ENCODE data around the gene RFX4. TPM values are rescaled to one million over a fixed set of nuclear protein-coding genes. Genes with fewer than 3 reads are reported as not detected.

The RFX4 gene
- total and polyA plus RNA-seq, 2 donors (not counting 1 experiment from before 2014, with no cell fraction given) = not detected

GRCh38 chr12:106643000-106643399 lies 60.2 kb downstream of the RFX4 start:
- Histone ChIP-seq H3K27me3 (ENCODE audit: control insufficient read depth, insufficient read depth, low read length) (no peaks in the 10 kb centered on the region), H3K79me2 (ENCODE audit: control insufficient read depth, insufficient read depth, low read length) (no peaks in the 10 kb centered on the region), H3K9ac (ENCODE audit: insufficient read depth, low read length) (no peak overlapping the region), H3K36me3 (ENCODE audit: control insufficient read depth, insufficient read depth, low read length) (no peaks in the 10 kb centered on the region), H3K4me3 (replicated peaks in 1 of 4; ENCODE audit: control extremely low read depth in 1 of 4, insufficient read depth in 1 of 4, low read depth in 3 of 4, low read length in 4 of 4) (no peak overlapping the region), H4K20me1 (ENCODE audit: control insufficient read depth, extremely low read depth, insufficient read depth, low read length) (no peaks in the 10 kb centered on the region), H3K9me3 (ENCODE audit: control insufficient read depth, insufficient read depth, low read depth, low read length) (no peaks in the 10 kb centered on the region), H3K4me2 (ENCODE audit: extremely low read depth, insufficient read depth, low read length) (no peak overlapping the region), H2AFZ (ENCODE audit: low read length) (no peak overlapping the region), H3K27ac (ENCODE audit: insufficient read depth, low read length) (no peak overlapping the region), H3K4me1 (ENCODE audit: control insufficient read depth, extremely low read depth, insufficient read depth, low read length) (no peaks in the 10 kb centered on the region)
- no peak for TF ChIP-seq EZH2 (IDR thresholded peaks at IDR 0.05; ENCODE audit: low read length, missing control alignments)
- TF ChIP-seq, protein P1, sequence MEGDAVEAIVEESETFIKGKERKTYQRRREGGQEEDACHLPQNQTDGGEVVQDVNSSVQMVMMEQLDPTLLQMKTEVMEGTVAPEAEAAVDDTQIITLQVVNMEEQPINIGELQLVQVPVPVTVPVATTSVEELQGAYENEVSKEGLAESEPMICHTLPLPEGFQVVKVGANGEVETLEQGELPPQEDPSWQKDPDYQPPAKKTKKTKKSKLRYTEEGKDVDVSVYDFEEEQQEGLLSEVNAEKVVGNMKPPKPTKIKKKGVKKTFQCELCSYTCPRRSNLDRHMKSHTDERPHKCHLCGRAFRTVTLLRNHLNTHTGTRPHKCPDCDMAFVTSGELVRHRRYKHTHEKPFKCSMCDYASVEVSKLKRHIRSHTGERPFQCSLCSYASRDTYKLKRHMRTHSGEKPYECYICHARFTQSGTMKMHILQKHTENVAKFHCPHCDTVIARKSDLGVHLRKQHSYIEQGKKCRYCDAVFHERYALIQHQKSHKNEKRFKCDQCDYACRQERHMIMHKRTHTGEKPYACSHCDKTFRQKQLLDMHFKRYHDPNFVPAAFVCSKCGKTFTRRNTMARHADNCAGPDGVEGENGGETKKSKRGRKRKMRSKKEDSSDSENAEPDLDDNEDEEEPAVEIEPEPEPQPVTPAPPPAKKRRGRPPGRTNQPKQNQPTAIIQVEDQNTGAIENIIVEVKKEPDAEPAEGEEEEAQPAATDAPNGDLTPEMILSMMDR (conservative IDR thresholded peaks at IDR 0.05 in 1 of 2, IDR thresholded peaks at IDR 0.05 in 1 of 2; ENCODE audit: low read depth in 1 of 2, low read length in 2 of 2) = no peak
- no peak for DNase-seq (ENCODE audit: low read depth in 2 of 2)

DNA sequence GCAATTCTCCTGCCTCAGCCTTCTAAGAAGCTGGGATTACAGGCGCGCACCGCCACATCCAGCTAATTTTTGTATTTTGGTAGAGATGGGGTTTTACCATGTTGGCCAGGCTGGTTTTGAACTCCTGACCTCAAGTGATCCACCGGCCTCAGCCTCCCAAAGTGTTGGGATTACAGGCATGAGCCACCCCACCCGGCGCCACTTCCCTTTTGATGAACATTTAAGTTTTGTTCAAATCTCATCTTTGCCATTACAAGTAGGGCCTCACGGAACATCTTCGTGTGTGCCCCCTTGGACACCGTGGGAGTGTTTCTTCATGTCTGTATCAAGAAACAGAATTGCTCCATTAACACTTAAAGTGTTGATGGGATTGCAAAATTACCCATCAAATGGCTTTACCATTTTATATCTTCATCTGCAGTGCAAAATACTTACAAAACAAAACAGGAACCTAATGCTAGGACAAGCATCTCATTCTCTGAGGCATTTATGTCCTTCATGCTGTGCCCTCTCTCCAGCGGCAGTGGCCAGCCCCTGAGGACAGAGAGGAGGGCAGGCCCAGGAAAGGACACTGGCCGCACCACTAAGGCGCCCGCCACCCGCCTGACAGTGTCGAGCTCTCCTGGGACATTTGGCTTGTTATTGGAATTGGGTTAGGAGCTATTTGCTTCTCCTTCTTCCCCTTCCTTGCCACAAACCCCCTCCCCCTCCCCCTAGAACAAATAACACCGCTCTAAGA lies 61.7 kb downstream of the RFX4 start:
- Histone ChIP-seq H3K4me3 (replicated peaks in 1 of 4; ENCODE audit: control extremely low read depth in 1 of 4, insufficient read depth in 1 of 4, low read depth in 3 of 4, low read length in 4 of 4) (no peak overlapping the region), H4K20me1 (ENCODE audit: control insufficient read depth, extremely low read depth, insufficient read depth, low read length) (no peaks in the 10 kb centered on the region), H3K79me2 (ENCODE audit: control insufficient read depth, insufficient read depth, low read length) (no peaks in the 10 kb centered on the region), H2AFZ (ENCODE audit: low read length) (no peak overlapping the region), H3K4me2 (ENCODE audit: extremely low read depth, insufficient read depth, low read length) (no peak overlapping the region), H3K9me3 (ENCODE audit: control insufficient read depth, insufficient read depth, low read depth, low read length) (no peaks in the 10 kb centered on the region), H3K9ac (ENCODE audit: insufficient read depth, low read length) (no peak overlapping the region), H3K4me1 (ENCODE audit: control insufficient read depth, extremely low read depth, insufficient read depth, low read length) (no peaks in the 10 kb centered on the region), H3K27ac (ENCODE audit: insufficient read depth, low read length) (no peak overlapping the region), H3K36me3 (ENCODE audit: control insufficient read depth, insufficient read depth, low read length) (no peaks in the 10 kb centered on the region), H3K27me3 (ENCODE audit: control insufficient read depth, insufficient read depth, low read length) (no peaks in the 10 kb centered on the region)
- DNase-seq (ENCODE audit: low read depth in 2 of 2) = no peak
- no peak for TF ChIP-seq EZH2 (IDR thresholded peaks at IDR 0.05; ENCODE audit: low read length, missing control alignments)
- TF ChIP-seq, protein P1 (conservative IDR thresholded peaks at IDR 0.05 in 1 of 2, IDR thresholded peaks at IDR 0.05 in 1 of 2; ENCODE audit: low read depth in 1 of 2, low read length in 2 of 2) = no peak

DNA sequence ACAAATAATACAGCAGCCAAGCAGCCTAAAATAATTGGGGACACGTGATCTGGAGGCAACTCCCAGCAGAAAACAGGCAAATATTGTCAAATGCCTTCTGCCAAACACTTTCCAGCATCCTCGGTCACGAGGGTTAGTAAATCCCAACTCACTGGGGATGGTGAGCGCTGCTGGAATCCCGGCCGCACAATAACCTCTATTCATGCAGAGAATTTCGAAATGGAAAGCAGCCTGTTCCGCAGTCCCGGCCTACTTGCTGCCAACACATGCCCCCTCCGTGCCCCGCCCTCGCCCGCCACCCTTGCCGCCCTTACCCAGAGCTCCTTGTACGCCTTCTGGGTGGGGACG lies 62.2 kb downstream of the RFX4 start:
- Histone ChIP-seq H3K4me1 (ENCODE audit: control insufficient read depth, extremely low read depth, insufficient read depth, low read length) (no peaks in the 10 kb centered on the region), H3K4me3 (replicated peaks in 1 of 4; ENCODE audit: control extremely low read depth in 1 of 4, insufficient read depth in 1 of 4, low read depth in 3 of 4, low read length in 4 of 4) (no peak overlapping the region), H3K4me2 (ENCODE audit: extremely low read depth, insufficient read depth, low read length) (no peak overlapping the region), H3K27ac (ENCODE audit: insufficient read depth, low read length) (no peak overlapping the region), H3K27me3 (ENCODE audit: control insufficient read depth, insufficient read depth, low read length) (no peaks in the 10 kb centered on the region), H4K20me1 (ENCODE audit: control insufficient read depth, extremely low read depth, insufficient read depth, low read length) (no peaks in the 10 kb centered on the region), H2AFZ (ENCODE audit: low read length) (no peak overlapping the region), H3K9me3 (ENCODE audit: control insufficient read depth, insufficient read depth, low read depth, low read length) (no peaks in the 10 kb centered on the region), H3K79me2 (ENCODE audit: control insufficient read depth, insufficient read depth, low read length) (no peaks in the 10 kb centered on the region), H3K9ac (ENCODE audit: insufficient read depth, low read length) (no peak overlapping the region), H3K36me3 (ENCODE audit: control insufficient read depth, insufficient read depth, low read length) (no peaks in the 10 kb centered on the region)
- TF ChIP-seq, protein P1 (conservative IDR thresholded peaks at IDR 0.05 in 1 of 2, IDR thresholded peaks at IDR 0.05 in 1 of 2; ENCODE audit: low read depth in 1 of 2, low read length in 2 of 2) = no peak
- TF ChIP-seq EZH2 (IDR thresholded peaks at IDR 0.05; ENCODE audit: low read length, missing control alignments) = no peak
- peak in 1 of 2 donors; percentile 40 for DNase-seq (ENCODE audit: low read depth in 2 of 2)
